GM12878 (cell line): ENCODE measurements around the gene RPS6KA4. TPM values are rescaled to one million over a fixed set of nuclear protein-coding genes. Genes with fewer than 3 reads are reported as not detected.

ENCODE experiments used
- ATAC-seq: fragments of 200-7000 bp; cut with Tn5 transposase; 3 replicates; pipeline ENCODE4 v1.9.1; 2020; ENCODE audit warnings: mild to moderate bottlenecking, moderate library complexity
- BruUV-seq: library from RNA; stranded (reverse); fragments of 400-500 nt; replicated peaks from 2 replicates; lab custom pipeline; 2021; lab: Mats Ljungman, UMichigan
- CTCF ChIA-PET: fragments of 300-600 bp; sonication (Branson Sonifier 250); formaldehyde crosslinking; extraction: SDS; loops from one replicate; lab custom pipeline; 2021; ENCODE audit warnings: inconsistent platforms; lab: Yijun Ruan, JAX
- POLR2A ChIA-PET: fragments of 350-600 bp; formaldehyde crosslinking; extraction: SDS; loops from one replicate; lab custom pipeline; 2021; ENCODE audit warnings: inconsistent platforms; lab: Charles Lee
- RAD21 ChIA-PET: fragments of 300-600 bp; sonication (Branson Sonifier 250); formaldehyde crosslinking; loops from one replicate; lab custom pipeline; 2023; ENCODE audit warnings: antibody characterized with exemption; ENCODE audit not compliant: unreplicated experiment; lab: Charles Lee
- SMC1A ChIA-PET: fragments of 300-600 bp; sonication (Branson Sonifier 250); formaldehyde crosslinking; loops from one replicate; lab custom pipeline; 2023; ENCODE audit not compliant: unreplicated experiment, uncharacterized antibody; lab: Charles Lee
- DNase-seq: peaks from one replicate; pipeline ENCODE4 v3.0.0-alpha.2; 2011; ENCODE audit warnings: low read depth, low spot score
- FAIRE-seq: peaks from 3 replicates; lab custom pipeline; 2011; peaks lifted over from hg19 to GRCh38; lab: Jason Lieb, UNC
- H2AFZ ChIP-seq: 2 replicates; pipeline ENCODE4 v1.6.0; 2011; ENCODE audit warnings: low read depth, low read length, control low read depth; ENCODE audit not compliant: control insufficient read depth
- H3K27ac ChIP-seq: 2 replicates; pipeline ENCODE4 v1.5.1; 2011; ENCODE audit warnings: control low read depth; ENCODE audit not compliant: control insufficient read depth, insufficient read depth
- H3K27me3 ChIP-seq, 2 experiments: replicated peaks in 1 of 2; 2 replicates each; pipeline versions ENCODE4 v1.6.0 to v1.6.1; 2011; ENCODE audit warnings: low read length in 1 of 2; ENCODE audit not compliant: control insufficient read depth in 2 of 2, insufficient read depth in 2 of 2
- H3K36me3 ChIP-seq, 2 experiments: 2 replicates each; pipeline ENCODE4 v1.5.1; 2011; ENCODE audit warnings: low read length in 1 of 2; ENCODE audit not compliant: control insufficient read depth in 2 of 2, insufficient read depth in 2 of 2
- H3K4me1 ChIP-seq: 2 replicates; pipeline ENCODE4 v1.6.1; 2011; ENCODE audit warnings: mild to moderate bottlenecking, low read length, moderate library complexity, mixed read lengths; ENCODE audit not compliant: control insufficient read depth, insufficient read depth
- H3K4me2 ChIP-seq: 2 replicates; pipeline ENCODE4 v1.6.0; 2011; ENCODE audit warnings: control low read depth; ENCODE audit not compliant: control insufficient read depth, insufficient read depth
- H3K4me3 ChIP-seq: fragments of 200-600 bp; sonication (generic); 2 replicates; pipeline ENCODE4 v1.5.1; 2016
- H3K79me2 ChIP-seq: 2 replicates; pipeline ENCODE4 v1.6.0; 2011; ENCODE audit warnings: low read length; ENCODE audit not compliant: control insufficient read depth, insufficient read depth
- H3K9ac ChIP-seq: 2 replicates; pipeline ENCODE4 v1.8.0; 2011; ENCODE audit warnings: low read length, control low read depth, mixed read lengths; ENCODE audit not compliant: control insufficient read depth, insufficient read depth
- H3K9me3 ChIP-seq: replicated peaks from 3 replicates; pipeline ENCODE4 v1.5.1; 2011; ENCODE audit warnings: mild to moderate bottlenecking, low read length; ENCODE audit not compliant: control insufficient read depth, insufficient read depth
- H4K20me1 ChIP-seq: 2 replicates; pipeline ENCODE4 v1.6.0; 2011; ENCODE audit not compliant: control insufficient read depth, insufficient read depth
- NBN ChIP-seq: fragments of 450-650 bp; IDR thresholded peaks from 2 replicates; pipeline ENCODE4 v1.6.1; 2016
- NFIC ChIP-seq: IDR thresholded peaks from 2 replicates; pipeline ENCODE4 v1.6.1; 2012; ENCODE audit warnings: low read depth, mild to moderate bottlenecking, inconsistent platforms, low read length, moderate library complexity
- SREBF1 ChIP-seq: IDR thresholded peaks from 2 replicates; pipeline ENCODE4 v1.6.1; 2012; ENCODE audit warnings: mild to moderate bottlenecking, low read length
- ZNF207 ChIP-seq: fragments of 450-650 bp; IDR thresholded peaks from 2 replicates; pipeline ENCODE4 v1.6.1; 2014; ENCODE audit warnings: antibody characterized with exemption, mild to moderate bottlenecking, borderline replicate concordance
- WGBS: methylation state at CpG from one replicate; pipeline ENCODE4 v1.1.6; 2016; ENCODE audit warnings: low lambda C conversion rate; ENCODE audit not compliant: insufficient replicate concordance, insufficient coverage; ENCODE audit errors: missing lambda C conversion rate; 5-methylcytosine and 5-hydroxymethylcytosine counted together
- in situ Hi-C: fragments of 300-500 bp; cut with MboI; formaldehyde crosslinking; loops from 9 replicates; pipeline ENCODE4 v1.14.3; 2018; ENCODE audit warnings: mixed read lengths
- intact Hi-C: fragments of 100-400 bp; cut with micrococcal nuclease; formaldehyde crosslinking; loops from one replicate; pipeline ENCODE4 v1.14.2; 2022; ENCODE audit not compliant: unreplicated experiment
- polyA plus RNA-seq, 11 experiments: library from polyadenylated mRNA; depleted of rRNA in 4 of 11; unstranded in 6 of 11; stranded (reverse) in 5 of 11; fragments of >200 nt; fragmentation: Nextera tagmentation in 4 of 11; fragmentation: Illumina TruSeq in 1 of 11; extraction: Ambion mirVana in 4 of 11; extraction: Trizol in 1 of 11; gene quantifications; 1 replicate in 1 of 11; 2 replicates in 10 of 11; pipeline versions ENCODE4 v1.2.1 to v1.2.3, GENCODE V29; 2011 to 2016; ENCODE audit warnings: inconsistent platforms in 2 of 11, missing spikeins in 2 of 11, low read depth in 1 of 11
- total RNA-seq, 4 experiments: library from RNA; depleted of rRNA in 3 of 4; stranded (reverse); fragments of >200 nt in 3 of 4; fragmentation: Illumina TruSeq in 1 of 4; extraction: Trizol in 1 of 4; gene quantifications; 2 replicates each; pipeline versions ENCODE4 v1.2.1 to v1.2.3, GENCODE V29; 2013 to 2021
- TF ChIP-seq, protein P1 (sequence below): fragments of 450-650 bp; conservative IDR thresholded peaks from 2 replicates; pipeline ENCODE4 v1.6.1; 2017; ENCODE audit warnings: mild to moderate bottlenecking, moderate library complexity

Gene RPS6KA4
- total and polyA plus RNA-seq, 10 of the 15 experiments (the other 5 are each of a cell fraction or from before 2014, with no cell fraction given): 0.34 to 32.6 (median 11.3) TPM

- FAIRE-seq (no peak), ATAC-seq (no peak)
- no peak overlapping the region for H3K9ac ChIP-seq
- TF ChIP-seq NBN (no peak), NFIC (no peak), ZNF207 (no peak), SREBF1 (no peak)
- TF ChIP-seq, protein P1, sequence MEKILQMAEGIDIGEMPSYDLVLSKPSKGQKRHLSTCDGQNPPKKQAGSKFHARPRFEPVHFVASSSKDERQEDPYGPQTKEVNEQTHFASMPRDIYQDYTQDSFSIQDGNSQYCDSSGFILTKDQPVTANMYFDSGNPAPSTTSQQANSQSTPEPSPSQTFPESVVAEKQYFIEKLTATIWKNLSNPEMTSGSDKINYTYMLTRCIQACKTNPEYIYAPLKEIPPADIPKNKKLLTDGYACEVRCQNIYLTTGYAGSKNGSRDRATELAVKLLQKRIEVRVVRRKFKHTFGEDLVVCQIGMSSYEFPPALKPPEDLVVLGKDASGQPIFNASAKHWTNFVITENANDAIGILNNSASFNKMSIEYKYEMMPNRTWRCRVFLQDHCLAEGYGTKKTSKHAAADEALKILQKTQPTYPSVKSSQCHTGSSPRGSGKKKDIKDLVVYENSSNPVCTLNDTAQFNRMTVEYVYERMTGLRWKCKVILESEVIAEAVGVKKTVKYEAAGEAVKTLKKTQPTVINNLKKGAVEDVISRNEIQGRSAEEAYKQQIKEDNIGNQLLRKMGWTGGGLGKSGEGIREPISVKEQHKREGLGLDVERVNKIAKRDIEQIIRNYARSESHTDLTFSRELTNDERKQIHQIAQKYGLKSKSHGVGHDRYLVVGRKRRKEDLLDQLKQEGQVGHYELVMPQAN: no peak
- TF ChIP-seq, all 136 proteins: peak for 0
- Histone ChIP-seq H3K36me3 (no peaks in the 10 kb centered on the region), H3K4me3 (no peak overlapping the region), H2AFZ (no peak overlapping the region), H3K4me1 (no peaks in the 10 kb centered on the region), H3K79me2 (no peaks in the 10 kb centered on the region), H3K9me3 (peaks cover 8% of the 10 kb centered on the region; the same call in 2 of the 3 replicates), H3K27me3 (peaks cover 0 to 2% of the 10 kb centered on the region in 2 experiments; a peak in 2 of 4 replicates), H3K4me2 (no peak overlapping the region), H3K27ac (no peak overlapping the region), H4K20me1 (no peaks in the 10 kb centered on the region)
- ChIA-PET CTCF (no interaction called here), POLR2A (no interaction called here), RAD21 (no interaction called here), SMC1A (no interaction called here)
- intact Hi-C loops (no loop called here), in situ Hi-C loops (no loop called here)
- no peak for DNase-seq
- WGBS: 53% methylated on average over 11 of the region's 11 CpGs
- BruUV-seq: no TSS peak
Observed at GRCh38 chr11:64385945-64386704, 27.2 kb downstream of the RPS6KA4 start.
